ENCODE results near the gene SLCO2B1.

- no peak for TF ChIP-seq POLR2A (IDR thresholded peaks at IDR 0.05)
- TF ChIP-seq CTCF (IDR thresholded peaks at IDR 0.05): no peak
These were observed 34.0 kb downstream of the SLCO2B1 start for GRCh38 chr11:75184757-75185425.
